Natural killer cell (primary cell): ENCODE results near the gene ALS2. TPM values are rescaled to one million over a fixed set of nuclear protein-coding genes. Genes with fewer than 3 reads are reported as not detected.

Experiments used
- ATAC-seq, 3 donors: fragments of 150-1000 bp in 2 of 3; fragments of 200-7000 bp in 1 of 3; cut with Tn5 transposase; 1 replicate in 1 of 3; 2 replicates in 2 of 3; pipeline ENCODE4 v1.10.0; 2021; ENCODE audit warnings: mild to moderate bottlenecking in 2 of 3, moderate library complexity in 2 of 3
- DNase-seq, 2 donors: peaks; one replicate each; pipeline versions ENCODE4 v3.0.0 to v3.0.0-alpha.2; 2013 to 2021; ENCODE audit warnings: mixed read lengths in 1 of 2
- H3K27ac ChIP-seq: one replicate; pipeline ENCODE4 v1.5.1; 2013; ENCODE audit warnings: mild to moderate bottlenecking, low read length
- H3K27me3 ChIP-seq: one replicate; pipeline ENCODE4 v1.6.1; 2013; ENCODE audit warnings: low read length; ENCODE audit not compliant: control insufficient read depth, insufficient read depth
- H3K36me3 ChIP-seq: one replicate; pipeline ENCODE4 v1.6.1; 2013; ENCODE audit warnings: low read length; ENCODE audit not compliant: control insufficient read depth, insufficient read depth
- H3K4me1 ChIP-seq: one replicate; pipeline ENCODE4 v1.6.1; 2013; ENCODE audit warnings: low read length; ENCODE audit not compliant: control insufficient read depth, insufficient read depth
- H3K4me3 ChIP-seq: one replicate; pipeline ENCODE4 v1.5.1; 2013; ENCODE audit warnings: low read length
- H3K9me3 ChIP-seq: one replicate; pipeline ENCODE4 v1.6.1; 2013; ENCODE audit warnings: low read length; ENCODE audit not compliant: control insufficient read depth, insufficient read depth
- H3K27ac Mint-ChIP-seq, 2 donors: one replicate each; pipeline ENCODE4 v1.8.0; 2022; ENCODE audit warnings: mild to moderate bottlenecking in 2 of 2, mixed read lengths in 2 of 2, moderate library complexity in 1 of 2
- H3K27me3 Mint-ChIP-seq, 2 donors: one replicate each; pipeline ENCODE4 v1.8.0; 2022; ENCODE audit warnings: low read depth in 2 of 2, mixed read lengths in 2 of 2
- H3K36me3 Mint-ChIP-seq: one replicate; pipeline ENCODE4 v1.8.0; 2022; ENCODE audit warnings: mixed read lengths
- H3K4me1 Mint-ChIP-seq, 2 donors: one replicate each; pipeline ENCODE4 v1.8.0; 2022; ENCODE audit warnings: mixed read lengths in 2 of 2
- H3K4me3 Mint-ChIP-seq: one replicate; pipeline ENCODE4 v1.8.0; 2022; ENCODE audit warnings: mild to moderate bottlenecking, moderate library complexity, mixed read lengths
- H3K9me3 Mint-ChIP-seq, 2 donors: one replicate each; pipeline ENCODE4 v1.8.0; 2022; ENCODE audit warnings: mixed read lengths in 2 of 2
- WGBS: methylation state at CpG from one replicate; pipeline ENCODE4 v1.1.7; 2013; ENCODE audit warnings: missing lambda C conversion rate; ENCODE audit not compliant: insufficient coverage; 5-methylcytosine and 5-hydroxymethylcytosine counted together
- intact Hi-C: fragments of 100-400 bp; cut with micrococcal nuclease; formaldehyde crosslinking; loops from one replicate; pipeline ENCODE4 v1.14.2; 2022
- total RNA-seq, 4 donors: library from RNA; stranded (reverse); fragments of 120-200 nt in 1 of 4; gene quantifications; one replicate each; pipeline versions ENCODE4 v1.2.3 to v1.2.4, GENCODE V29; 2013 to 2022
- TF ChIP-seq, protein P1 (sequence below): fragments of 200-600 bp; IDR thresholded peaks from one replicate; pipeline ENCODE4 v1.8.0; 2022; ENCODE audit warnings: antibody characterized with exemption

Gene ALS2
- total RNA-seq, 3 donors from 2014 or later (not counting 1 experiment from before 2014, with no cell fraction given): 15.0 to 28.6 (median 19.1) TPM

DNA sequence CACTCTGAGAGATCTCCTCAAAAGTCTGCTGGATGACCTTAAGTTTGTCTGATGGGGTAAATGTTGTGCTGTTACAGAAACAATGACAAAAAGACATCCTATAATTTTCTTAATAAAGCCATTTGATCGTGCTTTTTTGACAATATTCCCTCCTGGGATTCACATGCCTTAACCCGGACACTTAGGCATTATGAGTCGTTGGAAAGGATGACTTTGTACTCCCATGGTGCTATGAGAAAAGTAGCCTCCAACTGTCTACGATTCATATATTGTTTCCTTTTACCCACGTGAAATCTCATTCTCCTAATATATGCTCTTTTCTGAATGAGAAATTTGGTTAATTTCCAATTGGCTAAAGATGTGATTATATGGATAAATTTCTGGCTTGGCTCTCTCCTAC, 76.2 kb downstream of the ALS2 start:
- TF ChIP-seq, protein P1, sequence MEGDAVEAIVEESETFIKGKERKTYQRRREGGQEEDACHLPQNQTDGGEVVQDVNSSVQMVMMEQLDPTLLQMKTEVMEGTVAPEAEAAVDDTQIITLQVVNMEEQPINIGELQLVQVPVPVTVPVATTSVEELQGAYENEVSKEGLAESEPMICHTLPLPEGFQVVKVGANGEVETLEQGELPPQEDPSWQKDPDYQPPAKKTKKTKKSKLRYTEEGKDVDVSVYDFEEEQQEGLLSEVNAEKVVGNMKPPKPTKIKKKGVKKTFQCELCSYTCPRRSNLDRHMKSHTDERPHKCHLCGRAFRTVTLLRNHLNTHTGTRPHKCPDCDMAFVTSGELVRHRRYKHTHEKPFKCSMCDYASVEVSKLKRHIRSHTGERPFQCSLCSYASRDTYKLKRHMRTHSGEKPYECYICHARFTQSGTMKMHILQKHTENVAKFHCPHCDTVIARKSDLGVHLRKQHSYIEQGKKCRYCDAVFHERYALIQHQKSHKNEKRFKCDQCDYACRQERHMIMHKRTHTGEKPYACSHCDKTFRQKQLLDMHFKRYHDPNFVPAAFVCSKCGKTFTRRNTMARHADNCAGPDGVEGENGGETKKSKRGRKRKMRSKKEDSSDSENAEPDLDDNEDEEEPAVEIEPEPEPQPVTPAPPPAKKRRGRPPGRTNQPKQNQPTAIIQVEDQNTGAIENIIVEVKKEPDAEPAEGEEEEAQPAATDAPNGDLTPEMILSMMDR: no peak
- intact Hi-C loops: no loop called here
- H3K36me3 Mint-ChIP-seq: peaks cover 11% of the 10 kb centered on the region

DNA sequence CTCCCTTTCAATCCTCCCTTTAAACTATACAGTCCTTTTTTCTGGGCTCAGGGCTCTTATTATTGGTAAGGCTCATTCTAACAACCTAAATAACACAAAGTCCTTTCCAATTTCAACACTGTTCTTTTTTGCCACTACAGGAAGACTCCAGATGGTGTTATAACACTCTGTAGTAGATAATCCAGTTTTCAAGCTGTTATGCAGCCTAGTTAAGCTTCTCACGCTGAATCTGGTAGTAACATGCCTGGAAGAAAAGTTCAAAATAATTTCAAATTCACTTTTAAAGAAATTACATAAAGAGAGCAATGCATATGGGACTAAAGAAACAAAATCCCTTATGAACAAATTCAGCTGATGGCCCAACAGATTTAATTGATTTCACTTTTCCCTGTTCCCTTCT, 79.1 kb downstream of the ALS2 start:
- Mint-ChIP-seq H3K4me1 (no peaks in the 10 kb centered on the region), H3K4me3 (no peak overlapping the region), H3K27me3 (no peaks in the 10 kb centered on the region), H3K27ac (no peak overlapping the region), H3K9me3 (no peaks in the 10 kb centered on the region), H3K36me3 (peaks cover 11% of the 10 kb centered on the region)
- H3K4me3 ChIP-seq: no peak overlapping the region
- no peak overlapping the region for H3K27ac ChIP-seq
- no peak for ATAC-seq
- intact Hi-C loops: no loop called here
- no CpG with 5 or more reads among the region's 1 CpG for WGBS
- no peak for DNase-seq
- peaks cover 24% of the 10 kb centered on the region for H3K36me3 ChIP-seq
- TF ChIP-seq, protein P1: no peak
- no peaks in the 10 kb centered on the region for H3K27me3 ChIP-seq
- H3K9me3 ChIP-seq: no peaks in the 10 kb centered on the region
- no peaks in the 10 kb centered on the region for H3K4me1 ChIP-seq

More for the DNA sequence above, 76.2 kb downstream of the ALS2 start:
- H3K27me3 Mint-ChIP-seq: no peaks in the 10 kb centered on the region
- H3K4me3 Mint-ChIP-seq: no peak overlapping the region
- Histone ChIP-seq H3K9me3 (no peaks in the 10 kb centered on the region), H3K27me3 (no peaks in the 10 kb centered on the region), H3K36me3 (peaks cover 36% of the 10 kb centered on the region), H3K27ac (no peak overlapping the region), H3K4me1 (no peaks in the 10 kb centered on the region), H3K4me3 (no peak overlapping the region)
- DNase-seq (no peak), ATAC-seq (no peak)
- WGBS: 94% methylated on average over 3 of the region's 5 CpGs
- H3K9me3 Mint-ChIP-seq: no peaks in the 10 kb centered on the region
- no peaks in the 10 kb centered on the region for H3K4me1 Mint-ChIP-seq
- H3K27ac Mint-ChIP-seq: no peak overlapping the region

DNA sequence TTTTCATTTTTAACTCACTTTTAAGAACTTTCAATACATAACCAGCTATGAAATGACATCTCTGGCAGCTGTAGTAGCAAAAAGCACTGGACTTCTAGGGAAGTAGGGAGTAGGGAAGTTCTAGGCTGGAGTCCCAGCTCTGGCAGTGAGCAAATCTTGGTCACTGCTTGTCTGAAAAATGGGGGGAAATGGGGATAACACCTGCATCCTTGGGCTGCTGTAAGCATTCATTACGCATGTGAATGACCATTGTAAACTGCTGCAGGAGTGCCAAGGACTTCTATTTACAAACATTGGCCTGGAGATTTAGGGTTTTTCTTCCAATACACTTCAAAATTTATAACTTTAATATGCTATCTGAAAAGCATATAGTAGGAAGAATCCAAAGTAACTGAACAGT, 81.3 kb downstream of the ALS2 start:
- TF ChIP-seq, protein P1: no peak
- no peak overlapping the region for H3K27ac Mint-ChIP-seq
- Histone ChIP-seq H3K4me1 (no peaks in the 10 kb centered on the region), H3K9me3 (no peaks in the 10 kb centered on the region), H3K27ac (no peak overlapping the region), H3K27me3 (no peaks in the 10 kb centered on the region), H3K36me3 (peaks cover 16% of the 10 kb centered on the region), H3K4me3 (no peak overlapping the region)
- no peaks in the 10 kb centered on the region for H3K9me3 Mint-ChIP-seq
- ATAC-seq (no peak), DNase-seq (no peak)
- intact Hi-C loops: no loop called here
- no peaks in the 10 kb centered on the region for H3K4me1 Mint-ChIP-seq
- H3K4me3 Mint-ChIP-seq: no peak overlapping the region
- H3K36me3 Mint-ChIP-seq: peaks cover 11% of the 10 kb centered on the region
- WGBS: 88% methylated on average over 1 of the region's 1 CpG
- H3K27me3 Mint-ChIP-seq: no peaks in the 10 kb centered on the region

DNA sequence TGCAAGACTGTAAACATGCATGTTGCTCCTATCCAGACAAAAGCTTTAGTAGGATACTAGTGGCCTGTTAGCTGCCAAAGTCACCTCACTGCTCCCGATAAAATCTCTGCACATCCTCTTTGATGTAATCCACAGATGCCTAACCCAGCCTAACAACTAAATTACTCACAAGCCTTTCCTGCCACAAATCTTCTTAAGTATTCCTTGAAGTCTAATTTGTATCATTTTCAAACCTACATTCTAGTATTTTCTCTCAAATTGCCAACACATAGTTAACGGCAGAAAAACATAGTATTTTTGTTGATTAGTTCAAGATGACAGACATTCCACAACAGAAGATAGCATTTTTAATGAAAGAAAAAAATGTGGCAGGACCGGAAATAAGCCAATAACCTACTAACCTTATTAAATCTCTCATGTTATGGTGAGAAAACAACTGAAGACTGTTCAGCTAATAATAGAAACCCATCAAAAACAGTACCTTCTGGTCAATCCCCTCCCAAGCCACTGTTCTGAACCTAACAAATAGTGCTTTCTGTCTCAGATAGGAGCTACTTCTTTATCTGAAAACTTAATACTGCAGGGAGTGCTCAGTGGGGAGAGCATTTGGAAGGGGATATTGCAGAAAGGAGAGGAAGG, 82.0 kb downstream of the ALS2 start, which contains the start of gene MPP4:
Gene MPP4, minus strand, starts transcription at position 57 of the 639 bp plus-strand sequence. CDS start 4,690 bp downstream, outside the sequence.
- Histone ChIP-seq H3K9me3 (no peaks in the 10 kb centered on the region), H3K4me1 (no peaks in the 10 kb centered on the region), H3K4me3 (no peak within 1 kb of the TSS), H3K36me3 (peaks cover 9% of the 10 kb centered on the region), H3K27ac (no peak within 1 kb of the TSS), H3K27me3 (no peaks in the 10 kb centered on the region)
- Mint-ChIP-seq H3K4me1 (no peaks in the 10 kb centered on the region), H3K4me3 (no peak within 1 kb of the TSS), H3K27ac (no peak within 1 kb of the TSS), H3K9me3 (no peaks in the 10 kb centered on the region), H3K27me3 (no peaks in the 10 kb centered on the region), H3K36me3 (peaks cover 9% of the 10 kb centered on the region)
- intact Hi-C loops: no loop called here
- DNase-seq (no peak), ATAC-seq (no peak)
- WGBS: 83% methylated on average over 2 of the region's 3 CpGs
- TF ChIP-seq, protein P1: no peak
